MCF 10A (cell line): ENCODE measurements around the gene RBL1. TPM values are rescaled to one million over a fixed set of nuclear protein-coding genes. Genes with fewer than 3 reads are reported as not detected.

Experiments used
- BruUV-seq: library from RNA; stranded (reverse); fragments of 400-500 nt; replicated peaks from 2 replicates; lab custom pipeline; 2021; lab: Mats Ljungman, UMichigan
- CTCF ChIA-PET: fragments of 300-600 bp; sonication (Branson Sonifier 250); formaldehyde crosslinking; extraction: SDS; loops from one replicate; lab custom pipeline; 2021; ENCODE audit warnings: antibody characterized with exemption, inconsistent platforms; lab: Yijun Ruan, JAX
- POLR2A ChIA-PET: fragments of 300-600, 350-650 bp; sonication (Branson Sonifier 250); formaldehyde crosslinking; extraction: SDS; loops from one replicate; lab custom pipeline; 2020; ENCODE audit warnings: antibody characterized with exemption, inconsistent platforms; lab: Yijun Ruan, JAX
- DNase-seq: peaks from one replicate; pipeline ENCODE4 v3.0.0-alpha.2; 2018; ENCODE audit not compliant: unreplicated experiment
- H3K27ac Mint-ChIP-seq: one replicate; pipeline ENCODE4 v1.8.0; 2022; ENCODE audit warnings: mild to moderate bottlenecking, low read depth, mixed read lengths; ENCODE audit not compliant: unreplicated experiment
- H3K27me3 Mint-ChIP-seq: one replicate; pipeline ENCODE4 v1.8.0; 2022; ENCODE audit warnings: mixed read lengths; ENCODE audit not compliant: insufficient read depth, unreplicated experiment
- H3K36me3 Mint-ChIP-seq: one replicate; pipeline ENCODE4 v1.8.0; 2022; ENCODE audit warnings: mild to moderate bottlenecking, moderate library complexity, mixed read lengths; ENCODE audit not compliant: insufficient read depth, unreplicated experiment
- H3K4me1 Mint-ChIP-seq: one replicate; pipeline ENCODE4 v1.8.0; 2022; ENCODE audit warnings: mixed read lengths; ENCODE audit not compliant: insufficient read depth, unreplicated experiment
- H3K4me3 Mint-ChIP-seq: one replicate; pipeline ENCODE4 v1.8.0; 2022; ENCODE audit warnings: mild to moderate bottlenecking, moderate library complexity, mixed read lengths; ENCODE audit not compliant: unreplicated experiment
- H3K9me3 Mint-ChIP-seq: one replicate; pipeline ENCODE4 v1.8.0; 2022; ENCODE audit warnings: mixed read lengths; ENCODE audit not compliant: unreplicated experiment
- CTCF ChIP-seq: fragments of 200-600 bp; IDR thresholded peaks from one replicate; pipeline ENCODE4 v1.8.0; 2022; ENCODE audit warnings: antibody characterized with exemption, mild to moderate bottlenecking; ENCODE audit not compliant: unreplicated experiment
- intact Hi-C: fragments of 100-400 bp; cut with micrococcal nuclease; formaldehyde crosslinking; loops from 2 replicates; pipeline ENCODE4 v1.14.1; 2022
- total RNA-seq: library from RNA; stranded (reverse); gene quantifications from 2 replicates; pipeline ENCODE4 v1.2.3, GENCODE V29; 2022

Gene RBL1
- total RNA-seq, 1 experiment from 2014 or later, result 9.2 TPM

DNA sequence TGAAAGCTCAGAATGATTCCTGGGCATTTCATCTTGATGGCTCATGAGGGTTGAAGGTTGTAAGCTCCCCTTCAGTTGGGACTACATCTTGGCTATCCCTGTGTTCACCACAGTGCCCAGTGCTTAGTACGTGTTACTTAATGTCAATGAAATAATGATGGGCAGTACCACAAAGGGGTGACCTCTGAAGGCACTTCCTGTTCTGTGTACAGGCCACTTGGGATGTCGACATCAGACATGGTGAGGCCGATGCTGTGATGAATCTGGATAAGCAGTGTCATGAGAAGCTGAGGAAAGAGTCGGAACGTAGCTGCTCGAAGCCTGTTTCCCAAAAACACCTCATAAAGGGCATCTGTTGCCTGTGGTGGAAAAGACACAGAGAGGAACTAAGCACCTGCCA is 27.6 kb upstream of the RBL1 start:
- no peak for TF ChIP-seq CTCF
- ChIA-PET POLR2A (interaction anchor here (1.3 kb wide), 1 partner anchor 14 kb away, joined by 3 read pairs; no protein-coding TSS in a partner anchor), CTCF (interaction anchor here (0.6 to 1.3 kb wide), 2 partner anchors 10 to 331 kb away, joined by 3 to 4 read pairs; no protein-coding TSS in a partner anchor)
- Mint-ChIP-seq H3K9me3 (no peaks in the 10 kb centered on the region), H3K27me3 (peaks cover 8% of the 10 kb centered on the region), H3K36me3 (no peaks in the 10 kb centered on the region), H3K27ac (no peak overlapping the region), H3K4me1 (no peaks in the 10 kb centered on the region), H3K4me3 (no peak overlapping the region)
- no peak for DNase-seq
- no TSS peak for BruUV-seq
- intact Hi-C loops, result no loop called here

DNA sequence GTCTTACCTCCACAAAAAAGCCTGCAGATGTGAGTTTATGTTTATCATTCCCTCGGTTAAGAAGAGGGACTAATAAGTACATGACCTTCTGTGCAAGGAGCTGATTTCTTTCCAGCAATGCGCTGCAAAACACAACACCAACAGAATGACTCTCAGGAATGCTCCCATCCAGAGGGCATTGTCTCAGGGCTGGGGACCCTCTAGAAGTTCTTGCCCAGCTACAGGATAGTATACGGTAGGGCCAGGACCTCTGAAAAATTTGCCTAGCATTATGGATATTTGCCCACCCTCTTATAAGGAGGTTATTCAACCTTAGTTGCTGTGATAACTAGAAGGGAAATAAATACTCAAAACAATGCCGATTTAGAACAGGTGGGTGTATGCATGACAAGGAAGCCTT is 24.7 kb upstream of the RBL1 start:
- H3K36me3 Mint-ChIP-seq, result no peaks in the 10 kb centered on the region
- no peak for TF ChIP-seq CTCF
- intact Hi-C loops, result no loop called here
- CTCF ChIA-PET, result interaction anchor here (0.6 kb wide), 2 partner anchors 275 to 906 kb away, joined by 3 read pairs; no protein-coding TSS in a partner anchor
- H3K27ac Mint-ChIP-seq, result no peak overlapping the region
- H3K27me3 Mint-ChIP-seq, result peaks cover 8% of the 10 kb centered on the region
- H3K4me1 Mint-ChIP-seq, result no peaks in the 10 kb centered on the region
- no TSS peak for BruUV-seq
- no peak overlapping the region for H3K4me3 Mint-ChIP-seq
- DNase-seq, result no peak
- POLR2A ChIA-PET, result interaction anchor here (0.5 to 0.8 kb wide), 2 partner anchors 49 to 116 kb away, joined by 3 read pairs; no protein-coding TSS in a partner anchor
- no peaks in the 10 kb centered on the region for H3K9me3 Mint-ChIP-seq

GRCh38 chr20:37119356-37120036 is 23.7 kb upstream of the RBL1 start:
- intact Hi-C loops, result no loop called here
- Mint-ChIP-seq H3K9me3 (no peaks in the 10 kb centered on the region), H3K36me3 (no peaks in the 10 kb centered on the region), H3K4me3 (no peak overlapping the region), H3K4me1 (no peaks in the 10 kb centered on the region), H3K27me3 (peaks cover 8% of the 10 kb centered on the region), H3K27ac (no peak overlapping the region)
- DNase-seq, result no peak
- POLR2A ChIA-PET, result interaction anchor here (0.8 kb wide), 1 partner anchor 48 kb away, joined by 3 read pairs; no protein-coding TSS in a partner anchor
- CTCF ChIA-PET, result no interaction called here
- no peak for TF ChIP-seq CTCF
- no TSS peak for BruUV-seq

DNA sequence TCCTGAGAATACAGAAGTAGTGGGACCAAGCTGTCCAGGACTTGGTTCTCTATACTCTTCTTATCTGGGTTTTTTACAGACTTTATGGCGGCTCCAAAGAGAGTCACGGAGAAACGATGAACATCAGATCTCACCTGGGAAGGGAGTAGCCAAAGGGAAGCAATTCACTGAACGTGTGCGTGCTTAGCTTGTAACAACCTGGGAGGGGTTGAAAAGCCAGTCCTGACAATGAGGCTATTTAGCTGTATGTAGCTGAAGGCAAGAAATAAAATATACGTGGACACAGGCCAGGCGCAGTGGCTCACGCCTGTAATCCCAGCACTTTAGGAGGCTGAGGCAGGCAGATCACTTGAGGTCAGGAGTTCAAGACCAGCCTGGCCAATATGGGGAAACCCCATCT is 18.2 kb upstream of the RBL1 start:
- ChIA-PET POLR2A (interaction anchor here (0.7 kb wide), 1 partner anchor 88 kb away, joined by 3 read pairs; no protein-coding TSS in a partner anchor), CTCF (interaction anchor here (0.7 to 1.6 kb wide), 4 partner anchors 9 to 77 kb away, joined by 3 to 5 read pairs (median 4); no protein-coding TSS in a partner anchor)
- Mint-ChIP-seq H3K36me3 (no peaks in the 10 kb centered on the region), H3K4me1 (no peaks in the 10 kb centered on the region), H3K27me3 (peaks cover 2% of the 10 kb centered on the region), H3K9me3 (no peaks in the 10 kb centered on the region), H3K4me3 (no peak overlapping the region), H3K27ac (no peak overlapping the region)
- DNase-seq, result no peak
- no peak for TF ChIP-seq CTCF
- intact Hi-C loops, result no loop called here
- no TSS peak for BruUV-seq
